Mesendoderm (in vitro differentiated cells): ENCODE measurements around the gene MTF2.

Experiments
- DNase-seq: peaks from one replicate; pipeline ENCODE4 v3.0.0; 2013
- H2AK5ac ChIP-seq: 2 replicates; pipeline ENCODE4 v1.6.1; 2013; ENCODE audit warnings: low read length, inconsistent platforms
- H2BK120ac ChIP-seq: 2 replicates; pipeline ENCODE4 v1.6.1; 2013; ENCODE audit warnings: low read depth, mild to moderate bottlenecking, low read length, moderate library complexity, mixed read lengths
- H2BK15ac ChIP-seq: replicated peaks from 2 replicates; pipeline ENCODE4 v1.6.1; 2013; ENCODE audit warnings: low read depth, mild to moderate bottlenecking, moderate library complexity
- H2BK5ac ChIP-seq: 2 replicates; pipeline ENCODE4 v1.6.1; 2013; ENCODE audit warnings: low read length, inconsistent platforms
- H3K18ac ChIP-seq: 2 replicates; pipeline ENCODE4 v1.6.1; 2013; ENCODE audit warnings: mild to moderate bottlenecking, low read length, mixed read lengths
- H3K23ac ChIP-seq: one replicate; pipeline ENCODE4 v1.6.1; 2013; ENCODE audit warnings: low read length
- H3K27ac ChIP-seq: 2 replicates; pipeline ENCODE4 v1.5.1; 2013; ENCODE audit warnings: low read depth, mild to moderate bottlenecking, inconsistent platforms, low read length, moderate library complexity
- H3K27me3 ChIP-seq: 2 replicates; pipeline ENCODE4 v1.6.1; 2013; ENCODE audit warnings: low read length, control low read depth, mild to moderate bottlenecking, inconsistent platforms; ENCODE audit not compliant: insufficient read depth, poor library complexity
- H3K36me3 ChIP-seq: 2 replicates; pipeline ENCODE4 v1.6.1; 2013; ENCODE audit warnings: low read length, inconsistent platforms; ENCODE audit not compliant: control insufficient read depth, insufficient read depth
- H3K4ac ChIP-seq: one replicate; pipeline ENCODE4 v1.6.1; 2013; ENCODE audit warnings: low read depth, mild to moderate bottlenecking, low read length, moderate library complexity
- H3K4me1 ChIP-seq: 2 replicates; pipeline ENCODE4 v1.6.1; 2013; ENCODE audit warnings: low read depth, low read length, inconsistent platforms; ENCODE audit not compliant: control insufficient read depth
- H3K4me2 ChIP-seq: 2 replicates; pipeline ENCODE4 v1.6.1; 2013; ENCODE audit warnings: low read length
- H3K4me3 ChIP-seq: 2 replicates; pipeline ENCODE4 v1.5.1; 2013; ENCODE audit warnings: mild to moderate bottlenecking, low read length
- H3K56ac ChIP-seq: one replicate; pipeline ENCODE4 v1.6.1; 2013; ENCODE audit warnings: low read length
- H3K79me1 ChIP-seq: 2 replicates; pipeline ENCODE4 v1.6.1; 2013; ENCODE audit warnings: low read length, inconsistent platforms
- H3K79me2 ChIP-seq: 2 replicates; pipeline ENCODE4 v1.6.1; 2013; ENCODE audit warnings: mild to moderate bottlenecking, low read length; ENCODE audit not compliant: control insufficient read depth, insufficient read depth
- H3K9ac ChIP-seq: 2 replicates; pipeline ENCODE4 v1.6.1; 2013; ENCODE audit warnings: low read length, inconsistent platforms
- H4K5ac ChIP-seq: one replicate; pipeline ENCODE4 v1.6.1; 2013; ENCODE audit warnings: low read length
- H4K8ac ChIP-seq: one replicate; pipeline ENCODE4 v1.6.1; 2013; ENCODE audit warnings: low read depth, mild to moderate bottlenecking, control low read depth, low read length, moderate library complexity
- WGBS: extraction: QIAGEN DNeasy Blood & Tissue Kit; methylation state at CpG from one replicate; pipeline ENCODE4 v1.1.7; 2013; ENCODE audit warnings: low lambda C conversion rate, missing lambda C conversion rate; ENCODE audit not compliant: insufficient coverage; ENCODE audit errors: extremely low coverage; 5-methylcytosine and 5-hydroxymethylcytosine counted together

MTF2 gene

DNA sequence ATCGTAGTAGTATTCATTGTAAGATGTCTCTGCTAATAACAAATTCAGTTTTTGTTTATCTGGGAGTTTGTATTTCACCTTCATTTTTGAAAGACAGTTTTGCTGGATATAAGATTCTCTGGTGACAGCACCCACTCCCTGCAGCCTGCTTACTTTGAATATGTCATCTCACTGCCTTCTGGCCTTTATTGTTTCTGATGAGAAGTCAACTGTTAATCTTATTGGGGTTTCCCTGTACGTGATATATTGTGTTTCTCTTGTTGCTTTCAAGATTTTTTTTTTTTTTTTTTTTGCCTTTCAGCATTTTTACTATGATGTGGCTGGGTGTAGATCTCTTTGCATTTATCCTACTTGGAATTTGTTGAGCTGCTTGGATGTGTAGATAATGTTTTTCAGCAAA is 29.3 kb downstream of the MTF2 start:
- Histone ChIP-seq H3K9ac (no peak overlapping the region), H3K79me2 (peaks cover 66% of the 10 kb centered on the region), H3K27me3 (no peaks in the 10 kb centered on the region), H3K23ac (no peak overlapping the region), H2AK5ac (no peak overlapping the region), H4K8ac (no peak overlapping the region), H2BK15ac (no peak overlapping the region), H3K4me2 (no peak overlapping the region), H3K27ac (no peak overlapping the region), H3K36me3 (no peaks in the 10 kb centered on the region), H3K4ac (no peak overlapping the region), H2BK120ac (no peak overlapping the region), H2BK5ac (no peak overlapping the region), H3K79me1 (peaks cover 3% of the 10 kb centered on the region), H3K4me1 (no peaks in the 10 kb centered on the region), H3K4me3 (no peak overlapping the region), H3K56ac (no peak overlapping the region), H4K5ac (no peak overlapping the region), H3K18ac (no peak overlapping the region)
- no peak for DNase-seq
- no CpG with 5 or more reads among the region's 2 CpGs for WGBS

DNA sequence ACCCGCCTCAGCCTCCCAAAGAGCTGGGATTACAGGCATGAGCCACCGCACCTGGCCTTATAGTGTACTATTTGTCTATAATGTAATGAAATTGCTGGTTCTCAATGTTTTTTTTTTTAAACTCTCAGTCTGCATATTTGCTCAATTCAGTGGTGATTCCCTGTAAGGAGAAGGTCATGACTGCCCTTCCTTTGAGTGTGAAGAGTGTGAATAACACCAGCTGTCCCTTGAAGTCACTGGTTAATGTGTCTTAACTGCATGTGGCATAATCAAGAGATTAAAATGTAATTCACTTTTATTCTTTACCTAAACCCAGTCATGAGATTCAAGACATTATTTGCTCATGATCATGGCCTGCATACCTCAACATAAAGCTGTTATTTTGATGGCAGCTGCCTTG is 30.5 kb downstream of the MTF2 start:
- Histone ChIP-seq H3K9ac (no peak overlapping the region), H2BK5ac (no peak overlapping the region), H3K23ac (no peak overlapping the region), H2AK5ac (no peak overlapping the region), H4K8ac (no peak overlapping the region), H2BK120ac (no peak overlapping the region), H3K18ac (no peak overlapping the region), H2BK15ac (no peak overlapping the region), H3K79me2 (peaks cover 62% of the 10 kb centered on the region), H3K4me3 (no peak overlapping the region), H3K27ac (no peak overlapping the region), H3K56ac (no peak overlapping the region), H3K79me1 (peaks cover 6% of the 10 kb centered on the region), H3K36me3 (no peaks in the 10 kb centered on the region), H3K4ac (no peak overlapping the region), H4K5ac (no peak overlapping the region), H3K4me2 (no peak overlapping the region), H3K27me3 (no peaks in the 10 kb centered on the region), H3K4me1 (no peaks in the 10 kb centered on the region)
- no peak for DNase-seq
- WGBS: no CpG with 5 or more reads among the region's 2 CpGs

DNA sequence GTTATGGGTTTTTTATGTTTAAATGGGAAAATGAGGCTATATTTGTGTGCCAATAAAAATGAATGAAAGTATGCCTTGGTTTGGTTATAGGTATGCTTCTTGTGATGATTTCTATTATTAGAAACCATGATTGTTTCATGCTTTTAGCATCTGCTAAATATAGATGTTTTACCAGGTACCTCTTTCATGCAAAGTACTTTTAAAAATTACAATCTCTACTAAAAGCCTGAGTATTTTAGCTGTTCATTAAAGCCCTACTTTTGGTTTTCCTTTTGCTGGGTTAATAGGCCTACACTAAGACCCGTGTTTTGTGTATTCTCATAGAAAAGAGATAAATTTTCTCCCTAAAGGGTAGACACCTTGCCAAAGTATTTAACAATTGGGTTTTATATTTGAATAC is 32.0 kb downstream of the MTF2 start:
- Histone ChIP-seq H2BK15ac (no peak overlapping the region), H3K56ac (no peak overlapping the region), H3K36me3 (peaks cover 2% of the 10 kb centered on the region), H2AK5ac (no peak overlapping the region), H3K23ac (no peak overlapping the region), H2BK5ac (no peak overlapping the region), H2BK120ac (no peak overlapping the region), H4K8ac (no peak overlapping the region), H4K5ac (no peak overlapping the region), H3K79me1 (peaks cover 3% of the 10 kb centered on the region), H3K27me3 (no peaks in the 10 kb centered on the region), H3K4me2 (no peak overlapping the region), H3K79me2 (peaks cover 50% of the 10 kb centered on the region), H3K4ac (no peak overlapping the region), H3K4me1 (no peaks in the 10 kb centered on the region), H3K18ac (no peak overlapping the region), H3K9ac (no peak overlapping the region), H3K27ac (no peak overlapping the region), H3K4me3 (no peak overlapping the region)
- no CpG with 5 or more reads among the region's 1 CpG for WGBS
- no peak for DNase-seq

DNA sequence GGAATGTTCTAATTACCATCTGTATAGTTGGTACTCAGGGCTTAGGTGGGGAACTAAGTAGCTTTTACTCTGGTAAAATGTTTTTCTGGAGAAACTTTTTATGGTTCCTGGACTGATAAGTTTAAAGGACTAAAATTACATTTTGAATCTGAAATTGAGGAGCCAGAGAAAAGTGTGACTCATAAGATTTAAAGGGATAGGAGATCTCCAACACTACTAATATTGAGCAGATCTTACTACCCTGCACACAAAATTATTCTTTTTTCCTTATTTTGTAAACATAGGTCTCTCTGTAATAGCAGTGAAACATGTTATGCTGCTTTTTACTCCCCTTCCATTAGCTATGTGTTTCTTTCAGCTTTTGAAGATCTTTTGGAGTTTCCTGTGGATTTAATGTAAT is 32.5 kb downstream of the MTF2 start:
- no peak overlapping the region for H3K4me2 ChIP-seq
- H3K36me3 ChIP-seq: peaks cover 3% of the 10 kb centered on the region
- H2AK5ac ChIP-seq: no peak overlapping the region
- DNase-seq: no peak
- no peak overlapping the region for H2BK15ac ChIP-seq
- H3K79me2 ChIP-seq: peaks cover 45% of the 10 kb centered on the region
- no peak overlapping the region for H2BK5ac ChIP-seq
- H3K9ac ChIP-seq: no peak overlapping the region
- H3K27me3 ChIP-seq: no peaks in the 10 kb centered on the region
- H4K5ac ChIP-seq: no peak overlapping the region
- no peak overlapping the region for H3K4me3 ChIP-seq
- no peaks in the 10 kb centered on the region for H3K4me1 ChIP-seq
- H3K79me1 ChIP-seq: peaks cover 2% of the 10 kb centered on the region
- H3K18ac ChIP-seq: no peak overlapping the region
- H3K4ac ChIP-seq: no peak overlapping the region
- no peak overlapping the region for H4K8ac ChIP-seq
- H3K27ac ChIP-seq: no peak overlapping the region
- H3K56ac ChIP-seq: no peak overlapping the region
- H2BK120ac ChIP-seq: no peak overlapping the region
- H3K23ac ChIP-seq: no peak overlapping the region

DNA sequence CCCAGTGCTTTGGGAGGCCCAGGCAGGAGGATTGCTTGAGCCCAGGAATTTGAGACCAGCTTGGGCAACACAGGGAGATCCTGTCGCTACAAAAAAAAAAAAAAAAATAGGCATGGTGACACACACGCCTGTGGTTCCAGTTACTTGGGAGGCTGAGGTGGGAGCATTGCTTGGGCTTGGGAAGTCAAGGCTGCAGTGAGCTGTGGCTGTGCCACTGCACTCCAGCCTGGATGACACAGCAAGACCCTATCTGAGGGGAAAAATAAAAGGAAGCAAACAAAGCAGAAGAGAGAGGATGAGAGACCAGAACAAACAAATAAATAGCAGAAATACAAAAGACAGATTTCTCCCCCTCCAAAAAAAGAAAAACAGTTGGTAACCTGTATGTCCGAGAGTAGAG is 34.0 kb downstream of the MTF2 start:
- DNase-seq: peak; percentile 24
- H3K27ac ChIP-seq: no peak overlapping the region
- peaks cover 31% of the 10 kb centered on the region for H3K79me2 ChIP-seq
- no peak overlapping the region for H3K23ac ChIP-seq
- peaks cover 4% of the 10 kb centered on the region for H3K36me3 ChIP-seq
- H3K18ac ChIP-seq: no peak overlapping the region
- no peak overlapping the region for H3K4me3 ChIP-seq
- no peak overlapping the region for H3K4ac ChIP-seq
- no peaks in the 10 kb centered on the region for H3K27me3 ChIP-seq
- H3K9ac ChIP-seq: no peak overlapping the region
- no CpG with 5 or more reads among the region's 3 CpGs for WGBS
- H2BK15ac ChIP-seq: no peak overlapping the region
- H2BK5ac ChIP-seq: no peak overlapping the region
- no peak overlapping the region for H4K8ac ChIP-seq
- H4K5ac ChIP-seq: no peak overlapping the region
- H3K4me1 ChIP-seq: no peaks in the 10 kb centered on the region
- H2AK5ac ChIP-seq: no peak overlapping the region
- H3K56ac ChIP-seq: no peak overlapping the region
- no peak overlapping the region for H3K4me2 ChIP-seq
- peaks cover 2% of the 10 kb centered on the region for H3K79me1 ChIP-seq
- no peak overlapping the region for H2BK120ac ChIP-seq

DNA sequence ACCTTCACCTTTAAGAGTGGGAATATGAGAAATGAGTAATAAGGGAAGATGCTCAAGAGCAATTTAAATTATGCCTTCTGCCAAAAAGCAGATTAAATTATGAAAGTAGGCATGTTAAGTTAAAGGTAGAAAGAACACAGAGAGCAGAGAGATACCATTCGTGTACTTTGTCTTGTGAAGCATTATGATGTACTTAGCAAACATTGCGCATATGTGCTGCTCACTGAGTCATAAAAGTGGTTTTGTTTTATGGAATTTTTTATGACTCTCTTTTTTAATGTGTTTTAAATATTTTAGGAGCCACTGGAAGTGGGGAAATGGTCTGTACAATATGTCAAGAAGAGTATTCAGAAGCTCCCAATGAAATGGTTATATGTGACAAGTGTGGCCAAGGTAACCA is 35.3 kb downstream of the MTF2 start:
- H2BK15ac ChIP-seq: no peak overlapping the region
- peaks cover 22% of the 10 kb centered on the region for H3K79me2 ChIP-seq
- H4K5ac ChIP-seq: no peak overlapping the region
- no peak overlapping the region for H3K4ac ChIP-seq
- H3K4me2 ChIP-seq: no peak overlapping the region
- no peaks in the 10 kb centered on the region for H3K4me1 ChIP-seq
- peaks cover 4% of the 10 kb centered on the region for H3K36me3 ChIP-seq
- no peak overlapping the region for H2BK5ac ChIP-seq
- H3K23ac ChIP-seq: no peak overlapping the region
- no peak overlapping the region for H2AK5ac ChIP-seq
- no peak overlapping the region for H3K56ac ChIP-seq
- no peak overlapping the region for H3K27ac ChIP-seq
- H2BK120ac ChIP-seq: no peak overlapping the region
- WGBS: no CpG with 5 or more reads among the region's 2 CpGs
- DNase-seq: no peak
- H3K4me3 ChIP-seq: no peak overlapping the region
- no peak overlapping the region for H4K8ac ChIP-seq
- H3K9ac ChIP-seq: no peak overlapping the region
- H3K27me3 ChIP-seq: no peaks in the 10 kb centered on the region
- peaks cover 2% of the 10 kb centered on the region for H3K79me1 ChIP-seq
- no peak overlapping the region for H3K18ac ChIP-seq
